ENCODE data around the gene TAF1B. TPM values are rescaled to one million over a fixed set of nuclear protein-coding genes. Genes with fewer than 3 reads are reported as not detected.

The TAF1B gene
- total RNA-seq, 1 experiment from 2014 or later, result 35.2 TPM

DNA sequence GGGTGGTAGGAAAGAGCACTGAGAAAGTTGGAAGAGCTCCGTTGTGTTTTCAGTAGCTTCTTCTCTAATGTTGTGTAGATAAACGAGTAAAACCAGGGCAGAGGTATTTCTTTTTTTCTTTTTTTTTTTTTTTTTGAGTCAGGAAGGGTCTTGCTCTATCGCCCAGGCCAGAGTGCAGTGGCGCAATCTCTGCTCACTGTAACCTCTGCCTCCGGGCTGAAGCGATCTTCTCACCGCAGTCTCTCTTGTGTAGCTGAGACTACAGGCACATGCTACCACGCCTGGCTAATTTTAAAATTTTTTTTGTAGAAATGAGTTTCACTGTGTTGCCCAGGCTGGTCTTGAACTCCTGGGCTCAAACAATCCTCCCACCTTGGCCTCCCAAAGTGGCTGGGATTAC lies 114.8 kb downstream of the TAF1B start:
- POLR2A ChIA-PET, result interaction anchor here (0.7 kb wide), 1 partner anchor 55 kb away, joined by 5 read pairs; no protein-coding TSS in a partner anchor
- in situ Hi-C loops (cut with HindIII; ENCODE audit: low pct_unique_long_range_greater_than_20kb, low sequenced_read_pairs), result no loop called here

DNA sequence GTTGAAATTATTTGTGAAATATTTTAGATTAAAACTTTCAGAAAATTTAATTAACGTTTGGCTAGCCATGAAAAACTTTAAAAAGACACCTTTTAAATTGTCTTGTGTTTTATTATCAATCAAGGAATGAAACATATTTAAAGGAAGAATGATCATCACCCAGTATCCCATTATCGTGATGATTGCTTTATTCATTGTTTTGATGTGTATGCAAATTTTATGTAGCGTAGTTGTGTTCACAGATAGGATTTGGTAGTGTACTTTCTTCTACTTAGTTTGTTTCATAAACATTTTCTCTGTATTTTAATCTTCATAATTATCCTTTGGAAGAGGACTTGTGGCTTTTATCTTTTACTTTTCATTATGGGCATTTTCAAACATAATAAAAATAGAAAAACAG lies 116.0 kb downstream of the TAF1B start:
- Histone ChIP-seq H3K27ac (ENCODE audit: low read length) (no peak overlapping the region), H3K4me3 (ENCODE audit: low read depth in 2 of 2, low read length in 2 of 2) (no peak overlapping the region), H3K27me3 (ENCODE audit: control insufficient read depth, insufficient read depth, low read length) (no peaks in the 10 kb centered on the region), H3K9me3 (ENCODE audit: control insufficient read depth, insufficient read depth, low read depth, low read length) (no peaks in the 10 kb centered on the region), H3K36me3 (ENCODE audit: control insufficient read depth, insufficient read depth, low read length) (no peaks in the 10 kb centered on the region), H3K4me1 (ENCODE audit: control insufficient read depth, insufficient read depth, low read length) (no peaks in the 10 kb centered on the region; the same call in 1 of the 2 replicates)
- CTCF ChIA-PET, result no interaction called here
- no TSS peak for BruUV-seq (replicated peaks)
- intact Hi-C loops (cut with micrococcal nuclease; ENCODE audit: unreplicated experiment), result no loop called here
- ATAC-seq, result no peak
- no peak for TF ChIP-seq POLR2AphosphoS5 (IDR thresholded peaks at IDR 0.05; ENCODE audit: low read depth, low read length)
- TF ChIP-seq, protein P1, sequence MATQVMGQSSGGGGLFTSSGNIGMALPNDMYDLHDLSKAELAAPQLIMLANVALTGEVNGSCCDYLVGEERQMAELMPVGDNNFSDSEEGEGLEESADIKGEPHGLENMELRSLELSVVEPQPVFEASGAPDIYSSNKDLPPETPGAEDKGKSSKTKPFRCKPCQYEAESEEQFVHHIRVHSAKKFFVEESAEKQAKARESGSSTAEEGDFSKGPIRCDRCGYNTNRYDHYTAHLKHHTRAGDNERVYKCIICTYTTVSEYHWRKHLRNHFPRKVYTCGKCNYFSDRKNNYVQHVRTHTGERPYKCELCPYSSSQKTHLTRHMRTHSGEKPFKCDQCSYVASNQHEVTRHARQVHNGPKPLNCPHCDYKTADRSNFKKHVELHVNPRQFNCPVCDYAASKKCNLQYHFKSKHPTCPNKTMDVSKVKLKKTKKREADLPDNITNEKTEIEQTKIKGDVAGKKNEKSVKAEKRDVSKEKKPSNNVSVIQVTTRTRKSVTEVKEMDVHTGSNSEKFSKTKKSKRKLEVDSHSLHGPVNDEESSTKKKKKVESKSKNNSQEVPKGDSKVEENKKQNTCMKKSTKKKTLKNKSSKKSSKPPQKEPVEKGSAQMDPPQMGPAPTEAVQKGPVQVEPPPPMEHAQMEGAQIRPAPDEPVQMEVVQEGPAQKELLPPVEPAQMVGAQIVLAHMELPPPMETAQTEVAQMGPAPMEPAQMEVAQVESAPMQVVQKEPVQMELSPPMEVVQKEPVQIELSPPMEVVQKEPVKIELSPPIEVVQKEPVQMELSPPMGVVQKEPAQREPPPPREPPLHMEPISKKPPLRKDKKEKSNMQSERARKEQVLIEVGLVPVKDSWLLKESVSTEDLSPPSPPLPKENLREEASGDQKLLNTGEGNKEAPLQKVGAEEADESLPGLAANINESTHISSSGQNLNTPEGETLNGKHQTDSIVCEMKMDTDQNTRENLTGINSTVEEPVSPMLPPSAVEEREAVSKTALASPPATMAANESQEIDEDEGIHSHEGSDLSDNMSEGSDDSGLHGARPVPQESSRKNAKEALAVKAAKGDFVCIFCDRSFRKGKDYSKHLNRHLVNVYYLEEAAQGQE (IDR thresholded peaks at IDR 0.05; ENCODE audit: insufficient read depth in 1 of 2, low read depth in 2 of 2, low read length in 1 of 2), result no peak
- in situ Hi-C loops (cut with HindIII; ENCODE audit: low pct_unique_long_range_greater_than_20kb, low sequenced_read_pairs), result no loop called here
- DNase-seq (ENCODE audit: low read depth, low spot score), result no peak
- POLR2A ChIA-PET, result no interaction called here

More for the DNA sequence above, 114.8 kb downstream of the TAF1B start:
- no TSS peak for BruUV-seq (replicated peaks)
- Histone ChIP-seq H3K4me1 (ENCODE audit: control insufficient read depth, insufficient read depth, low read length) (peaks cover 12% of the 10 kb centered on the region; the same call in 1 of the 2 replicates), H3K27me3 (ENCODE audit: control insufficient read depth, insufficient read depth, low read length) (no peaks in the 10 kb centered on the region), H3K27ac (ENCODE audit: low read length) (no peak overlapping the region), H3K9me3 (ENCODE audit: control insufficient read depth, insufficient read depth, low read depth, low read length) (no peaks in the 10 kb centered on the region), H3K36me3 (ENCODE audit: control insufficient read depth, insufficient read depth, low read length) (no peaks in the 10 kb centered on the region), H3K4me3 (ENCODE audit: low read depth in 2 of 2, low read length in 2 of 2) (no peak overlapping the region)
- CTCF ChIA-PET, result no interaction called here
- no peak for ATAC-seq
- intact Hi-C loops (cut with micrococcal nuclease; ENCODE audit: unreplicated experiment), result no loop called here
- TF ChIP-seq, protein P1 (IDR thresholded peaks at IDR 0.05; ENCODE audit: insufficient read depth in 1 of 2, low read depth in 2 of 2, low read length in 1 of 2), result no peak
- TF ChIP-seq TCF7L2 (IDR thresholded peaks at IDR 0.05; ENCODE audit: low read depth, low read length), result no peak
- no peak for TF ChIP-seq POLR2AphosphoS5 (IDR thresholded peaks at IDR 0.05; ENCODE audit: low read depth, low read length)
- TF ChIP-seq, protein P2, sequence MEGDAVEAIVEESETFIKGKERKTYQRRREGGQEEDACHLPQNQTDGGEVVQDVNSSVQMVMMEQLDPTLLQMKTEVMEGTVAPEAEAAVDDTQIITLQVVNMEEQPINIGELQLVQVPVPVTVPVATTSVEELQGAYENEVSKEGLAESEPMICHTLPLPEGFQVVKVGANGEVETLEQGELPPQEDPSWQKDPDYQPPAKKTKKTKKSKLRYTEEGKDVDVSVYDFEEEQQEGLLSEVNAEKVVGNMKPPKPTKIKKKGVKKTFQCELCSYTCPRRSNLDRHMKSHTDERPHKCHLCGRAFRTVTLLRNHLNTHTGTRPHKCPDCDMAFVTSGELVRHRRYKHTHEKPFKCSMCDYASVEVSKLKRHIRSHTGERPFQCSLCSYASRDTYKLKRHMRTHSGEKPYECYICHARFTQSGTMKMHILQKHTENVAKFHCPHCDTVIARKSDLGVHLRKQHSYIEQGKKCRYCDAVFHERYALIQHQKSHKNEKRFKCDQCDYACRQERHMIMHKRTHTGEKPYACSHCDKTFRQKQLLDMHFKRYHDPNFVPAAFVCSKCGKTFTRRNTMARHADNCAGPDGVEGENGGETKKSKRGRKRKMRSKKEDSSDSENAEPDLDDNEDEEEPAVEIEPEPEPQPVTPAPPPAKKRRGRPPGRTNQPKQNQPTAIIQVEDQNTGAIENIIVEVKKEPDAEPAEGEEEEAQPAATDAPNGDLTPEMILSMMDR (IDR thresholded peaks at IDR 0.05), result no peak
- TF ChIP-seq SIN3A (IDR thresholded peaks at IDR 0.05; ENCODE audit: borderline replicate concordance, insufficient read depth, low read depth, low read length), result no peak
- no peak for DNase-seq (ENCODE audit: low read depth, low spot score)
